Neural cell (in vitro differentiated cells): ENCODE results near the gene ANXA6. TPM values are rescaled to one million over a fixed set of nuclear protein-coding genes. Genes with fewer than 3 reads are reported as not detected.

ENCODE experiments used
- H2AFZ ChIP-seq: fragments of 200-600, 300-800 bp; sonication (generic), shearing (Covaris generic); 2 replicates; pipeline ENCODE4 v1.6.0; 2014; ENCODE audit warnings: low read depth, mild to moderate bottlenecking, antibody characterized with exemption, low read length, moderate library complexity
- H3F3A ChIP-seq: fragments of 200-600 bp; shearing (Covaris generic); 2 replicates; pipeline ENCODE4 v1.6.1; 2016; ENCODE audit warnings: mild to moderate bottlenecking, moderate library complexity, mixed read lengths, antibody characterized with exemption, low read length; ENCODE audit not compliant: insufficient read depth, poor library complexity, severe bottlenecking
- H3K27ac ChIP-seq: fragments of 200-600, 300-800 bp; sonication (generic), shearing (Covaris generic); 2 replicates; pipeline ENCODE4 v1.5.1; 2014; ENCODE audit warnings: mild to moderate bottlenecking, low read length, moderate library complexity
- H3K27me3 ChIP-seq: fragments of 300-800, 200-600 bp; sonication (generic), shearing (Covaris generic); 2 replicates; pipeline ENCODE4 v1.6.0; 2014; ENCODE audit warnings: mild to moderate bottlenecking, low read depth, low read length, moderate library complexity; ENCODE audit not compliant: insufficient read depth
- H3K36me3 ChIP-seq: fragments of 300-800, 200-600 bp; sonication (generic), shearing (Covaris generic); 2 replicates; pipeline ENCODE4 v1.5.1; 2014; ENCODE audit warnings: mild to moderate bottlenecking, antibody characterized with exemption, low read length, moderate library complexity; ENCODE audit not compliant: insufficient read depth
- H3K4me2 ChIP-seq: fragments of 300-800, 200-600 bp; sonication (generic), shearing (Covaris generic); 2 replicates; pipeline ENCODE4 v1.6.0; 2014; ENCODE audit warnings: mild to moderate bottlenecking, low read length
- H3K4me3 ChIP-seq: fragments of 300-800, 200-600 bp; sonication (generic), shearing (Covaris generic); 2 replicates; pipeline ENCODE4 v1.5.1; 2014; ENCODE audit warnings: mild to moderate bottlenecking, low read length, moderate library complexity
- H3K79me2 ChIP-seq: fragments of 200-600 bp; shearing (Covaris generic); replicated peaks from 2 replicates; pipeline ENCODE4 v1.6.0; 2014; ENCODE audit warnings: mild to moderate bottlenecking, low read length, moderate library complexity; ENCODE audit not compliant: insufficient read depth
- H3K9ac ChIP-seq: fragments of 300-800, 200-600 bp; sonication (generic), shearing (Covaris generic); 2 replicates; pipeline ENCODE4 v1.6.1; 2016; ENCODE audit warnings: mild to moderate bottlenecking, low read length, mixed read lengths
- H3K9me2 ChIP-seq: fragments of 200-600 bp; shearing (Covaris generic); 2 replicates; pipeline ENCODE4 v1.6.1; 2016; ENCODE audit warnings: mild to moderate bottlenecking, low read length, mixed read lengths; ENCODE audit not compliant: insufficient read depth
- H3K9me3 ChIP-seq: fragments of 200-600, 300-800 bp; sonication (generic), shearing (Covaris generic); 2 replicates; pipeline ENCODE4 v1.6.1; 2016; ENCODE audit warnings: mild to moderate bottlenecking, mixed run types, low read length, moderate library complexity, mixed read lengths
- H4K20me1 ChIP-seq: fragments of 200-600 bp; shearing (Covaris generic); 2 replicates; pipeline ENCODE4 v1.6.1; 2016; ENCODE audit warnings: mild to moderate bottlenecking, mixed run types; ENCODE audit not compliant: insufficient read depth
- EP300 ChIP-seq: fragments of 450-650 bp; conservative IDR thresholded peaks from 2 replicates; pipeline ENCODE4 v1.6.1; 2014; ENCODE audit warnings: antibody characterized with exemption, mild to moderate bottlenecking, moderate library complexity; ENCODE audit not compliant: poor library complexity, severe bottlenecking
- EZH2 ChIP-seq: fragments of 200-600, 300-800 bp; shearing (Covaris generic), sonication (generic); IDR thresholded peaks from 2 replicates; pipeline ENCODE4 v1.6.1; 2014; ENCODE audit warnings: antibody characterized with exemption, low read length, borderline replicate concordance, mild to moderate bottlenecking; ENCODE audit not compliant: insufficient read depth, poor library complexity, severe bottlenecking
- MXI1 ChIP-seq: fragments of 450-650 bp; conservative IDR thresholded peaks from 2 replicates; pipeline ENCODE4 v1.6.1; 2014; ENCODE audit warnings: antibody characterized with exemption, mild to moderate bottlenecking; ENCODE audit not compliant: poor library complexity, severe bottlenecking
- POLR2AphosphoS5 ChIP-seq: IDR thresholded peaks from 2 replicates; pipeline ENCODE4 v1.6.1; 2012
- RAD21 ChIP-seq: fragments of 450-650 bp; conservative IDR thresholded peaks from 2 replicates; pipeline ENCODE4 v1.6.1; 2014; ENCODE audit warnings: antibody characterized with exemption, mild to moderate bottlenecking, moderate library complexity
- SMC3 ChIP-seq: fragments of 450-650 bp; conservative IDR thresholded peaks from 2 replicates; pipeline ENCODE4 v1.6.1; 2014; ENCODE audit warnings: antibody characterized with exemption, mild to moderate bottlenecking, moderate library complexity; ENCODE audit not compliant: poor library complexity
- TAF1 ChIP-seq: IDR thresholded peaks from 2 replicates; pipeline ENCODE4 v1.6.1; 2012; ENCODE audit warnings: low read depth
- polyA plus RNA-seq: library from polyadenylated mRNA; depleted of rRNA; stranded (reverse); fragments of >200 nt; gene quantifications from 2 replicates; pipeline ENCODE4 v1.2.3, GENCODE V29; 2014
- TF ChIP-seq, protein P1 (sequence below): fragments of 450-650 bp; IDR thresholded peaks from 2 replicates; pipeline ENCODE4 v1.5.1; 2014; ENCODE audit warnings: antibody characterized with exemption, mild to moderate bottlenecking, moderate library complexity; ENCODE audit not compliant: poor library complexity, severe bottlenecking
- TF ChIP-seq, protein P2 (sequence below): IDR thresholded peaks from 2 replicates; pipeline ENCODE4 v1.6.1; 2012; ENCODE audit warnings: borderline replicate concordance

The ANXA6 gene
- polyA plus RNA-seq, 1 donor from 2014 or later, result 27.5 TPM

DNA sequence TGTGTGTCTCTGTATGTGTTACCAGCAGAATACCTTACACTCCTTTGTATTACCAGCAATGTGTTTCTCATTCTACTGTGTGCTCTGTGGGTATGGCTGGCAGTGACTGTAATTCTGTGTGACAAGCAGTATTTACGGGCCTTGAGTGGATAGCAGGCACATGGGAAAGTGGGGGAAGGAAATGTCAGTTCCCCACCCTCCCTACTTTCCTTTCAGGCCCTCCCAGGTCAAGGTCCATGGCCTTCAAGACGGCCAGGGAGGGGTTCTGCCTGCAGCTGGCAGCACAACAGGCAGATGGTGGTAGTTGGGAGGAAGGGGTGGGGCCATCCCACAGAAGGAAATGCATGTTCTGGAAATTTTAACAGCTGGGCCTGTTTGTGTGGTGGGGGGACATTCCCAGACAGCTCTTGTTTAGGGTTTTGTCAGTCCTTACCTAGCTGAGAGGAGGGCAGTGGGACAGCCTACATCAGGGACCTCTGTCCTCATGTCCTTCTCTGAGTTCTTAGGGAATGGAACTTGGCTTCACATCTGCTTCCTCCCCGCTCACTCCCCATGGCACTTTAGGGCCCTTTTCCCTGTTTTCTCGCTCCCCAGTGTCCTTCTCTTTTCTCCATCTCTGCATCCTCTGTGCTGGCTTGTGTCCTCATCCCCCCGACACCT, 62.1 kb downstream of the ANXA6 start:
- Histone ChIP-seq H3F3A (no peaks in the 10 kb centered on the region), H2AFZ (no peak overlapping the region), H3K27me3 (no peaks in the 10 kb centered on the region), H3K4me2 (no peak overlapping the region), H3K36me3 (no peaks in the 10 kb centered on the region), H3K9me2 (no peaks in the 10 kb centered on the region), H3K9ac (no peak overlapping the region), H3K27ac (no peak overlapping the region), H3K79me2 (no peaks in the 10 kb centered on the region), H3K9me3 (no peaks in the 10 kb centered on the region), H4K20me1 (no peaks in the 10 kb centered on the region), H3K4me3 (no peak overlapping the region)
- TF ChIP-seq TAF1 (no peak), EP300 (no peak), EZH2 (no peak), SMC3 (no peak), MXI1 (no peak), POLR2AphosphoS5 (no peak), RAD21 (no peak)
- TF ChIP-seq, protein P1, sequence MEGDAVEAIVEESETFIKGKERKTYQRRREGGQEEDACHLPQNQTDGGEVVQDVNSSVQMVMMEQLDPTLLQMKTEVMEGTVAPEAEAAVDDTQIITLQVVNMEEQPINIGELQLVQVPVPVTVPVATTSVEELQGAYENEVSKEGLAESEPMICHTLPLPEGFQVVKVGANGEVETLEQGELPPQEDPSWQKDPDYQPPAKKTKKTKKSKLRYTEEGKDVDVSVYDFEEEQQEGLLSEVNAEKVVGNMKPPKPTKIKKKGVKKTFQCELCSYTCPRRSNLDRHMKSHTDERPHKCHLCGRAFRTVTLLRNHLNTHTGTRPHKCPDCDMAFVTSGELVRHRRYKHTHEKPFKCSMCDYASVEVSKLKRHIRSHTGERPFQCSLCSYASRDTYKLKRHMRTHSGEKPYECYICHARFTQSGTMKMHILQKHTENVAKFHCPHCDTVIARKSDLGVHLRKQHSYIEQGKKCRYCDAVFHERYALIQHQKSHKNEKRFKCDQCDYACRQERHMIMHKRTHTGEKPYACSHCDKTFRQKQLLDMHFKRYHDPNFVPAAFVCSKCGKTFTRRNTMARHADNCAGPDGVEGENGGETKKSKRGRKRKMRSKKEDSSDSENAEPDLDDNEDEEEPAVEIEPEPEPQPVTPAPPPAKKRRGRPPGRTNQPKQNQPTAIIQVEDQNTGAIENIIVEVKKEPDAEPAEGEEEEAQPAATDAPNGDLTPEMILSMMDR, result no peak
- TF ChIP-seq, protein P2, sequence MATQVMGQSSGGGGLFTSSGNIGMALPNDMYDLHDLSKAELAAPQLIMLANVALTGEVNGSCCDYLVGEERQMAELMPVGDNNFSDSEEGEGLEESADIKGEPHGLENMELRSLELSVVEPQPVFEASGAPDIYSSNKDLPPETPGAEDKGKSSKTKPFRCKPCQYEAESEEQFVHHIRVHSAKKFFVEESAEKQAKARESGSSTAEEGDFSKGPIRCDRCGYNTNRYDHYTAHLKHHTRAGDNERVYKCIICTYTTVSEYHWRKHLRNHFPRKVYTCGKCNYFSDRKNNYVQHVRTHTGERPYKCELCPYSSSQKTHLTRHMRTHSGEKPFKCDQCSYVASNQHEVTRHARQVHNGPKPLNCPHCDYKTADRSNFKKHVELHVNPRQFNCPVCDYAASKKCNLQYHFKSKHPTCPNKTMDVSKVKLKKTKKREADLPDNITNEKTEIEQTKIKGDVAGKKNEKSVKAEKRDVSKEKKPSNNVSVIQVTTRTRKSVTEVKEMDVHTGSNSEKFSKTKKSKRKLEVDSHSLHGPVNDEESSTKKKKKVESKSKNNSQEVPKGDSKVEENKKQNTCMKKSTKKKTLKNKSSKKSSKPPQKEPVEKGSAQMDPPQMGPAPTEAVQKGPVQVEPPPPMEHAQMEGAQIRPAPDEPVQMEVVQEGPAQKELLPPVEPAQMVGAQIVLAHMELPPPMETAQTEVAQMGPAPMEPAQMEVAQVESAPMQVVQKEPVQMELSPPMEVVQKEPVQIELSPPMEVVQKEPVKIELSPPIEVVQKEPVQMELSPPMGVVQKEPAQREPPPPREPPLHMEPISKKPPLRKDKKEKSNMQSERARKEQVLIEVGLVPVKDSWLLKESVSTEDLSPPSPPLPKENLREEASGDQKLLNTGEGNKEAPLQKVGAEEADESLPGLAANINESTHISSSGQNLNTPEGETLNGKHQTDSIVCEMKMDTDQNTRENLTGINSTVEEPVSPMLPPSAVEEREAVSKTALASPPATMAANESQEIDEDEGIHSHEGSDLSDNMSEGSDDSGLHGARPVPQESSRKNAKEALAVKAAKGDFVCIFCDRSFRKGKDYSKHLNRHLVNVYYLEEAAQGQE, result no peak

DNA sequence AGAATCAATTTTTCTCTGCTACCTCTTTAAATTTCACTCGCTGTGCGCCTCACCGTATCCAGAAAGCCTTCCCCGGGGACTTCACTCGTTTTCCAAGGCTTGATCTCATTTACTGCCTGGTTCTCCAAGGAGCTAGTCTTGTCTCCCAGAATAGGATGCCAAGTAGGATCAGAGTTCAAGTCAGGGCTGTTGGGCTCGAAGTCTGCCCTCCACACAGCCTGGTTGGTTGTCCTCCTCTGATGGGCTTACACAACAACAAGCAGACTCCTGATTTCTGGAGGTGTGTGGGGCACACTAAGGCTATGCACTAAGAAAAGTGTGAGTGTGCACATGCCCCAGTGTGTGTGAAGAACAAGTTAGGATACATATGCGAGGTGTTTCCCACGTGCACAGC, 62.7 kb downstream of the ANXA6 start:
- Histone ChIP-seq H3F3A (no peaks in the 10 kb centered on the region), H3K36me3 (no peaks in the 10 kb centered on the region), H3K4me2 (no peak overlapping the region), H3K27me3 (no peaks in the 10 kb centered on the region), H4K20me1 (no peaks in the 10 kb centered on the region), H3K9ac (no peak overlapping the region), H2AFZ (no peak overlapping the region), H3K9me2 (no peaks in the 10 kb centered on the region), H3K4me3 (no peak overlapping the region), H3K79me2 (no peaks in the 10 kb centered on the region), H3K9me3 (no peaks in the 10 kb centered on the region), H3K27ac (no peak overlapping the region)
- no peak for TF ChIP-seq MXI1
- TF ChIP-seq, protein P2, result no peak
- TF ChIP-seq EZH2, result no peak
- no peak for TF ChIP-seq POLR2AphosphoS5
- TF ChIP-seq TAF1, result no peak
- no peak for TF ChIP-seq RAD21
- no peak for TF ChIP-seq SMC3
- no peak for TF ChIP-seq EP300
- TF ChIP-seq, protein P1, result no peak
